OCI-LY7 (cell line): ENCODE results near the gene CPNE7.

Experiments used
- CTCF ChIP-seq: fragments of 200-600 bp; sonication (generic); conservative IDR thresholded peaks from 2 replicates; pipeline ENCODE4 v1.5.1; 2014; ENCODE audit warnings: mild to moderate bottlenecking, antibody characterized with exemption, low read length, moderate library complexity, mixed read lengths
- EZH2phosphoT487 ChIP-seq: fragments of 200-600 bp; sonication (generic); IDR thresholded peaks from 2 replicates; pipeline ENCODE4 v1.6.1; 2018; ENCODE audit warnings: low read depth, borderline replicate concordance, mild to moderate bottlenecking, mixed run types, antibody characterized with exemption, low read length, moderate library complexity, mixed read lengths

GRCh38 chr16:89545831-89546574 is 29.6 kb upstream of the CPNE7 start:
- TF ChIP-seq CTCF, result no peak
- TF ChIP-seq EZH2phosphoT487, result no peak
